Mammary epithelial cell (primary cell): ENCODE results near the gene GALNTL6.

ENCODE experiments used
- CTCF ChIP-seq, 2 donors: IDR thresholded peaks in 1 of 2; conservative IDR thresholded peaks in 1 of 2; 2 replicates each; pipeline ENCODE4 v1.5.1; 2011 to 2012; ENCODE audit warnings: inconsistent platforms in 2 of 2, low read length in 2 of 2, mild to moderate bottlenecking in 2 of 2, control low read depth in 1 of 2, low read depth in 1 of 2; ENCODE audit not compliant: insufficient read depth in 1 of 2; ENCODE audit errors: extremely low read depth in 1 of 2
- EZH2 ChIP-seq: IDR thresholded peaks from 2 replicates; pipeline ENCODE4 v1.6.1; 2012; ENCODE audit warnings: low read length, inconsistent platforms, borderline replicate concordance

GRCh38 chr4:172207258-172207657 lies 394.1 kb downstream of the GALNTL6 start:
- TF ChIP-seq EZH2 (no peak), CTCF (conservative IDR thresholded peaks at IDR 0.05 in 1 of 2, IDR thresholded peaks at IDR 0.05 in 1 of 2; ENCODE audit: extremely low read depth in 1 of 2, insufficient read depth in 1 of 2, low read depth in 1 of 2, low read length in 2 of 2) (no peak)
